ENCODE results near the gene ISOC2.

The ISOC2 gene

DNA sequence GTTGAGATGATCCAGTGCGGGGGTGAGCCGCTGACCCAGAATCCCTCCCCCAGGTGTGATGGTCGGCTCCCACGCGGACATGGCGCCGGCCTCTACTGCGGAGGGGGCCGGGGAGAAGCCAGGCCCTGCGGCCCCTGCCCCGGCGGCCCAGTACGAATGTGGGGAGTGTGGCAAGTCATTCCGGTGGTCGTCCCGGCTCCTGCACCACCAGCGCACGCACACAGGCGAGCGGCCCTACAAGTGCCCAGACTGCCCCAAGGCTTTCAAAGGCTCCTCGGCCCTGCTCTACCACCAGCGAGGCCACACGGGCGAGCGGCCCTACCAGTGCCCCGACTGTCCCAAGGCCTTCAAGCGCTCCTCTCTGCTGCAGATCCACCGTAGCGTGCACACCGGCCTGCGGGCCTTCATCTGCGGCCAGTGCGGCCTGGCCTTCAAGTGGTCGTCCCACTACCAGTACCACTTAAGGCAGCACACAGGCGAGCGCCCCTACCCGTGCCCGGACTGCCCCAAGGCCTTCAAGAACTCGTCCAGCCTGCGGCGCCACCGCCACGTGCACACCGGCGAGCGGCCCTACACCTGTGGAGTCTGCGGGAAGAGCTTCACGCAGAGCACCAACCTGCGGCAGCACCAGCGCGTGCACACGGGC, 19.8 kb upstream of the ISOC2 start:
- Mint-ChIP-seq H3K36me3 (ENCODE audit: low read depth) (peaks cover 5% of the 10 kb centered on the region), H3K9me3 (no peaks in the 10 kb centered on the region), H3K4me1 (peaks cover 41% of the 10 kb centered on the region), H3K4me3 (no peak overlapping the region), H3K27ac (no peak overlapping the region), H3K27me3 (ENCODE audit: low read depth) (peaks cover 4% of the 10 kb centered on the region)
- TF ChIP-seq, protein P1, sequence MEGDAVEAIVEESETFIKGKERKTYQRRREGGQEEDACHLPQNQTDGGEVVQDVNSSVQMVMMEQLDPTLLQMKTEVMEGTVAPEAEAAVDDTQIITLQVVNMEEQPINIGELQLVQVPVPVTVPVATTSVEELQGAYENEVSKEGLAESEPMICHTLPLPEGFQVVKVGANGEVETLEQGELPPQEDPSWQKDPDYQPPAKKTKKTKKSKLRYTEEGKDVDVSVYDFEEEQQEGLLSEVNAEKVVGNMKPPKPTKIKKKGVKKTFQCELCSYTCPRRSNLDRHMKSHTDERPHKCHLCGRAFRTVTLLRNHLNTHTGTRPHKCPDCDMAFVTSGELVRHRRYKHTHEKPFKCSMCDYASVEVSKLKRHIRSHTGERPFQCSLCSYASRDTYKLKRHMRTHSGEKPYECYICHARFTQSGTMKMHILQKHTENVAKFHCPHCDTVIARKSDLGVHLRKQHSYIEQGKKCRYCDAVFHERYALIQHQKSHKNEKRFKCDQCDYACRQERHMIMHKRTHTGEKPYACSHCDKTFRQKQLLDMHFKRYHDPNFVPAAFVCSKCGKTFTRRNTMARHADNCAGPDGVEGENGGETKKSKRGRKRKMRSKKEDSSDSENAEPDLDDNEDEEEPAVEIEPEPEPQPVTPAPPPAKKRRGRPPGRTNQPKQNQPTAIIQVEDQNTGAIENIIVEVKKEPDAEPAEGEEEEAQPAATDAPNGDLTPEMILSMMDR (IDR thresholded peaks at IDR 0.05; ENCODE audit: unreplicated experiment in 3 of 3), result no peak

DNA sequence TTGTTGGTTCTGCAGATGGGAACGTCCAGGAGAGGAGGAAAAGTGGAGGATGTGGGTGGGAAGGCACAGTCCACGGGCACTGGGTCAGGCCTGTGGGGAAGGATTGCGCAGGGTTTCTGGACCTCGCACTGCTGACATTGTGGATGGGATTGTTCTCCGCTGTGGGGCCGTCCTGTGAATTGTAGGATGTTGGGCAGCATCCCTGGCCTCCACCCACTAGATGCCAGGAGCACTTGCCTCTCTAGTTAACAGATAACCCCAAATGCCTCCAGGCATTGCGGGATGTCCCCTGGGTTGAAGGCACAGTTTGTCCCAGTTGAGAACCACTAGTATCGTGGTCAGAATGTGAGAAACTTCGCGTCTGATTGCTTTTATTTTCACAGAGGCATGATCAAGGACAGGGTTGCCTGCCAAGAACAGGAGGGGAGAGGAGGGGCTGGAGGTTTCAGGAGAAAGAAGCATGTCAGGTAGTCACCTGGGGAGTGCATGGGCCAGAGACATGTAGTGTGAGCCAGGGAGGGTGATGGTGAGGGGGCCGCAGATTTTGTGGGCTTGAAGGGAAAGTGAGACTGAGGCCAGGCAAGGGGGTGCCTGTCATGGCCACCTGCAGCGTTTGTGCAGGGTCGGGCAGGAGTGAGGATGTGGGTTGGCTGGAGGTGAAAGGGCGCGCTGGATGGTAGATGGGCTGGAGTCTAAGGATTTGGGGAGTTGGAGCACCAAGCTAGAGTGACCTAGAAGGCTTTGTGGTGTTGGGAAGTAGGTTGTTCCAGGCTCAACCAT, 18.2 kb upstream of the ISOC2 start:
- Mint-ChIP-seq H3K4me1 (peaks cover 38% of the 10 kb centered on the region), H3K27me3 (ENCODE audit: low read depth) (peaks cover 4% of the 10 kb centered on the region), H3K27ac (peak overlapping the region; percentile 80 to 99 (median 81)), H3K9me3 (no peaks in the 10 kb centered on the region), H3K4me3 (peak overlapping the region; percentile 59 to 92 (median 73)), H3K36me3 (ENCODE audit: low read depth) (peaks cover 5% of the 10 kb centered on the region)
- TF ChIP-seq, protein P1 (IDR thresholded peaks at IDR 0.05; ENCODE audit: unreplicated experiment in 3 of 3), result no peak

DNA sequence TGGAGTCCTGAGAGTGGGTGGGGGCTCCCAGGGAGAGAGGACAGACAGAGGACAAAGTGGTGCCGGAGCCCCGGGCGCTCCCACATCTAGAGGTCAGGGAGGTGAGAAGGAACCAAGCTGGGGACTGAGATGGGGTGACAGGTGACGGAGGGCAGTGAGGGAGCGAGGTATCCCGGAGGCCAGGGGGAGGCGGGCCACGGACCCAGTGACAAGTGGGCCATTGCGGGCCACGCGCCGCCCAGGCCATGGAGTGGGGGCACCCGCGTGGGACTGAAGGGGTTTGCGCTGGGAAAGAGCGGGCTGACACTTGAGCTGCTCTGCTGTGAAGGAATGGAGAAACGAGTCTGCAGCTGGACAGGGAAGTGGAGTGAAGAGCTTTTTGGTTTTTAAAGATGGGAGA, 17.6 kb upstream of the ISOC2 start:
- TF ChIP-seq, protein P1 (IDR thresholded peaks at IDR 0.05; ENCODE audit: unreplicated experiment in 3 of 3), result no peak
- peak overlapping the region; percentile 73 to 96 (median 92) for H3K4me3 Mint-ChIP-seq
- peaks cover 5% of the 10 kb centered on the region for H3K36me3 Mint-ChIP-seq (ENCODE audit: low read depth)
- H3K27ac Mint-ChIP-seq, result peak overlapping the region; percentile 80 to 99 (median 81)
- H3K4me1 Mint-ChIP-seq, result peaks cover 38% of the 10 kb centered on the region
- H3K27me3 Mint-ChIP-seq (ENCODE audit: low read depth), result peaks cover 4% of the 10 kb centered on the region
- H3K9me3 Mint-ChIP-seq, result no peaks in the 10 kb centered on the region

DNA sequence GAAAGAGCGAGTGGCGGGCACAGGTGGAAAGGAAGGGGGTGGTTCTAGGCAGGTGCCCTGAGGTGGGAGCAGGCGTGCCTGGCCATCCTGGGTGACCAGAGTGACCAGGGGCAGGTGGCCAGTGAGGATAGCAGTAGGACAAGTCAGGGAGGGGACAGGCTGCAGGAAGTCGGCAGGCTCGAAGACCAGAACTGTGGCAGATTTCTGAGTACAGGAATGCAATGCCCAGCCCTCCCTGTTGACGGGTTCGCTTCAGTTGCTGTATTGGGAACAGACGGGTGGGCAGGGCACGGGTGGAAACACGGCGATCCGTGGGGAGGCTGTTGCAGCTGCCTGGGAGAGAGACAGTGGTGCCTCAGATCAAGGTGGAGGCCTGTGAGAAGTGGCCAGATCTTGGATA, 16.9 kb upstream of the ISOC2 start:
- peak overlapping the region; percentile 80 to 99 (median 81) for H3K27ac Mint-ChIP-seq
- TF ChIP-seq, protein P1 (IDR thresholded peaks at IDR 0.05; ENCODE audit: unreplicated experiment in 3 of 3), result no peak
- H3K9me3 Mint-ChIP-seq, result no peaks in the 10 kb centered on the region
- peaks cover 38% of the 10 kb centered on the region for H3K4me1 Mint-ChIP-seq
- peaks cover 4% of the 10 kb centered on the region for H3K27me3 Mint-ChIP-seq (ENCODE audit: low read depth)
- H3K4me3 Mint-ChIP-seq, result peak overlapping the region; percentile 73 to 96 (median 92)
- H3K36me3 Mint-ChIP-seq (ENCODE audit: low read depth), result peaks cover 5% of the 10 kb centered on the region

DNA sequence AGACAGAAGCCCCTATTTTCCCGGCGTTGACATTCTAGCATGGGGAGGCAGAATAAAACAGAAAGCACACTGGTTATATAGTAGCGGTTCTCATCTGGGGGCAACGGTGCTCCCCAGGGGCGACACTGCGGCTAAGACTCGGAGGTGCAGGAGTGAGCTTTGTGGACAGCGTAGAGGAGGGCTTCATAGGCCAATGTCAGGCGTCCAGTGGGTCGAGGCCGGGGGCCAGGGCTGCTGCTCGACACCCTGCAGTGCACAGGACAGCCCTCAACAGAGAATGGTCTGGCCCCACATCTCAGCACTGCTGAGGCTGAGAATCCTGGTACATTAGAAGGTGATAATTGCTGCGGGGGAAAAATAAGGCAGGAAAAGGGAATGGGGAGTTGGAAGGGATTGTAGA, 16.5 kb upstream of the ISOC2 start:
- Mint-ChIP-seq H3K27me3 (ENCODE audit: low read depth) (peaks cover 8% of the 10 kb centered on the region), H3K4me1 (peaks cover 41% of the 10 kb centered on the region), H3K36me3 (ENCODE audit: low read depth) (peaks cover 5% of the 10 kb centered on the region), H3K9me3 (no peaks in the 10 kb centered on the region), H3K27ac (peak overlapping the region; percentile 80 to 99 (median 81)), H3K4me3 (peak overlapping the region; percentile 73 to 96 (median 92))
- TF ChIP-seq, protein P1 (IDR thresholded peaks at IDR 0.05; ENCODE audit: unreplicated experiment in 3 of 3), result no peak

Measured in nephron (organoid).